ENCODE measurements around the gene USP28.
"Not testable (repeated sequence)": the region's sequence is repeated elsewhere in the genome, so short reads cannot be mapped to it uniquely, and the experiment has no call there.

Gene USP28

GRCh38 chr11:113763040-113763439 lies 112.3 kb downstream of the USP28 start:
- not testable (repeated sequence) for DNase-seq

- no peak for DNase-seq
These were observed 115.1 kb downstream of the USP28 start for GRCh38 chr11:113760241-113760640.

GRCh38 chr11:113752932-113753331 lies 122.4 kb downstream of the USP28 start:
- DNase-seq, result no peak

Data from stimulated activated CD4-positive, alpha-beta T cell treated with anti-CD3 and anti-CD28 coated beads, Interleukin-4, amount 100 ng/mL, for 24 hours (primary cell).